Astrocyte of the spinal cord (primary cell): ENCODE measurements around the gene SSH3.

Experiments used
- DNase-seq: peaks from one replicate; pipeline ENCODE4 v3.0.0; 2011; ENCODE audit warnings: low read depth, low spot score
- H3K4me3 ChIP-seq: 2 replicates; pipeline ENCODE4 v1.5.1; 2011; ENCODE audit warnings: low read depth, mild to moderate bottlenecking, low read length, moderate library complexity
- in situ Hi-C: cut with HindIII; loops from 2 replicates; pipeline ENCODE4 v1.10.0; 2017; ENCODE audit warnings: low sequenced_read_pairs
- TF ChIP-seq, protein P1 (sequence below): IDR thresholded peaks from 2 replicates; pipeline ENCODE4 v1.5.1; 2012; ENCODE audit warnings: low read depth, mild to moderate bottlenecking, low read length, inconsistent platforms

SSH3 gene

DNA sequence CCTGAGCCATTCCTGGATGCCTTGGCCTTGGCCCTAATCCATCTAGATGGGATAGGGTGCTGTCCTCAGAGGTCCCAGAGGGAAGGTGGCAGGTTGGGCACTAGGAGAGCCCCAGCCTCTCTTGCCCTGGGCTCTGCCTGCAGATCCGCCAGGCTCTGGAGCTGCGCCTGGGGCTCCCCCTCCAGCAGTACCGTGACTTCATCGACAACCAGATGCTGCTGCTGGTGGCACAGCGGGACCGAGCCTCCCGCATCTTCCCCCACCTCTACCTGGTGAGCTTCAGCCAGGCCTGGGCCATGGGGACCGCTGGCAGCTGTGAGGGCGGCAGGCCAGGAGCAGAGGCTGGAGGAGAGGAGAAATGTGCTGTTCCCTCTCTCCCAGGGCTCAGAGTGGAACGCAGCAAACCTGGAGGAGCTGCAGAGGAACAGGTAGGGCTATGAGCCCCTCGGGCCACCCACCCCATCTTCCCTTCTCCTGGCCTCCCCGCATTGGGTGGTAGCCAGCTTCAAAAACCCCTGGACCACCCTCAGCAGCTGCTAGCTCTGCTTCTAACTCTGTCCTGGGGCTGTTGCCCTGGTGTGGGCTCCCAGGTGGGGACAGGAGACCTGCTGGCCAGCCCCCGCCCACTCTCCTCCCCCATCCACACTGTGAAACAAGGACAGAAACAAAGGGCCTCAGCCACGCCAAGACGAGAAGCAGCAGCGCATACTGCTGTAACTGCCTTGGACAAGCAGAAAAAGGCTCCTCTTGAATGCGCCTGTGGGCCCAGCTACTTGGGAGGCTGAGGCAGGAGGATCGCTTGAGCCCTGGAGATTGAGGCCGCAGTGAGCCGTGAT, 4.9 kb downstream of the SSH3 start:
- TF ChIP-seq, protein P1, sequence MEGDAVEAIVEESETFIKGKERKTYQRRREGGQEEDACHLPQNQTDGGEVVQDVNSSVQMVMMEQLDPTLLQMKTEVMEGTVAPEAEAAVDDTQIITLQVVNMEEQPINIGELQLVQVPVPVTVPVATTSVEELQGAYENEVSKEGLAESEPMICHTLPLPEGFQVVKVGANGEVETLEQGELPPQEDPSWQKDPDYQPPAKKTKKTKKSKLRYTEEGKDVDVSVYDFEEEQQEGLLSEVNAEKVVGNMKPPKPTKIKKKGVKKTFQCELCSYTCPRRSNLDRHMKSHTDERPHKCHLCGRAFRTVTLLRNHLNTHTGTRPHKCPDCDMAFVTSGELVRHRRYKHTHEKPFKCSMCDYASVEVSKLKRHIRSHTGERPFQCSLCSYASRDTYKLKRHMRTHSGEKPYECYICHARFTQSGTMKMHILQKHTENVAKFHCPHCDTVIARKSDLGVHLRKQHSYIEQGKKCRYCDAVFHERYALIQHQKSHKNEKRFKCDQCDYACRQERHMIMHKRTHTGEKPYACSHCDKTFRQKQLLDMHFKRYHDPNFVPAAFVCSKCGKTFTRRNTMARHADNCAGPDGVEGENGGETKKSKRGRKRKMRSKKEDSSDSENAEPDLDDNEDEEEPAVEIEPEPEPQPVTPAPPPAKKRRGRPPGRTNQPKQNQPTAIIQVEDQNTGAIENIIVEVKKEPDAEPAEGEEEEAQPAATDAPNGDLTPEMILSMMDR: no peak

DNA sequence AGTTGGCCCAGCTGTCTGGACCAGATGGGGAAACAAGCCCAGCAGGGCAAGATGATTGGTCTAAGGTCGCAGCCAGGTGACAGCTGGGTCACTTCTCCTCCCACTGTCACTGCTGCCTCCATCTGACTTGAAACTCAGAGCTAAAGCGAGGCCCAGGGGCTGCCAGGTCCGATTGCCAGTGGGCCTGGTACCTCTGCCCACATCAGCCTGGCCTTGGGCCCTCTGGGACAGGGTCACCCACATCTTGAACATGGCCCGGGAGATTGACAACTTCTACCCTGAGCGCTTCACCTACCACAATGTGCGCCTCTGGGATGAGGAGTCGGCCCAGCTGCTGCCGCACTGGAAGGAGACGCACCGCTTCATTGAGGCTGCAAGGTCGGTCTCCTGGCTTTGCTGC, 5.8 kb downstream of the SSH3 start:
- in situ Hi-C loops: no loop called here
- TF ChIP-seq, protein P1: no peak
- no peak overlapping the region for H3K4me3 ChIP-seq
- DNase-seq: no peak

More for the DNA sequence above, 4.9 kb downstream of the SSH3 start:
- no peak overlapping the region for H3K4me3 ChIP-seq
- in situ Hi-C loops: no loop called here
- DNase-seq: no peak

DNA sequence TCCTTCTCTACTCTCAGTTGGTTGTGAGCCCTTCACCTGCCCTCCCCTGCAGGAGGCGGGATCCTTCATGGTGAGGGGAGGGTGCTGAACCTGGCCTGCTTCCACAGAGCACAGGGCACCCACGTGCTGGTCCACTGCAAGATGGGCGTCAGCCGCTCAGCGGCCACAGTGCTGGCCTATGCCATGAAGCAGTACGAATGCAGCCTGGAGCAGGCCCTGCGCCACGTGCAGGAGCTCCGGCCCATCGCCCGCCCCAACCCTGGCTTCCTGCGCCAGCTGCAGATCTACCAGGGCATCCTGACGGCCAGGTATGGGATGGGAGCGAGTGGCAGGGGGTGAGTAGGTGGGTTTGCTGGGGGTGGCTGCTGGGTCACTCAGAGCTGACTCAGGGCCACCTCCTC, 6.3 kb downstream of the SSH3 start:
- in situ Hi-C loops: no loop called here
- DNase-seq: no peak
- no peak overlapping the region for H3K4me3 ChIP-seq
- TF ChIP-seq, protein P1: no peak

DNA sequence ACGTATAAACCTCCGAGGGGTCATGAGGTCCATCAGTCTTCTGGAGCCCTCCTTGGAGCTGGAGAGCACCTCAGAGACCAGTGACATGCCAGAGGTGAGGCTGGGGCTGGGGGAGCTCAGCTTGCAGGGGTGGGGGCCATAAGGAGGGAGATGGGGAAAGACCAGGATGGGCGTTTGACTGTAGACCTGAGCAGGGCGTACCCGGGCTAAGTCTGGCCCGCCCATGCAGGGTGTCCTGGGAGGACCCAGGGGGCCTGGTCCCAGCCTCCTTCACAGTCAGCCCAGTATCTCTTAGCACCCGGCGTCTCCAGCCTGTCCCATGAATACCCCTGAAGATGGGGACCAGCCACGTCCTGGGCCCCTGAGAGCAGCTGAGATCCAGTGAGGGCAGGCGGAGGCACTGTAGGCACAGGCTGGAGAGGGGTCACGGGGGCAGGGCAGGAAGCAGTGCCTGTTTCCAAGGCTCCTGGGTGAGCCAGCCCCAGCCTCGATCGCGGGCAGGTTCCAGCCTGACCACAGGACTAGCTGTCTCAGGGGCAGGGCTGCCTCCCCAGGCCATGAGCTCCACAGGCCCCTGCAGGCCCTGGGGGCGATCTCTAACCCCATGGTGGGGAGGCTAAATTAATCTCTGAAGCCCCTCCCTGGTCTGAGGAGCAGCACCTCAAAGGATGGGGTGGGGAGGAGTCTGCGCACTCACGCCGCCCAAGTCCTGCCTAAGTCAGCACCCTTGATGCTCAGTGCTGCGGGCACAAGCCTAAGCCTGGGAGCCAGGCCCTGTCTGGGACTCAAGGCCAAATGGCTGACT, 7.1 kb downstream of the SSH3 start:
- H3K4me3 ChIP-seq: no peak overlapping the region
- TF ChIP-seq, protein P1: no peak
- in situ Hi-C loops: no loop called here
- no peak for DNase-seq

- TF ChIP-seq, protein P1: no peak
- H3K4me3 ChIP-seq: no peak overlapping the region
- DNase-seq: no peak
- in situ Hi-C loops: no loop called here
Observed at GRCh38 chr11:67311051-67311555, 7.8 kb downstream of the SSH3 start.

- in situ Hi-C loops: no loop called here
Observed at GRCh38 chr11:67311556-67312082, 8.3 kb downstream of the SSH3 start.

More at GRCh38 chr11:67311556-67312082, 8.3 kb downstream of the SSH3 start:
- TF ChIP-seq, protein P1: no peak
- no peak overlapping the region for H3K4me3 ChIP-seq
- no peak for DNase-seq
